RWPE1 (cell line): ENCODE measurements around the gene CEP170B.

Source experiments
- CTCF ChIA-PET: fragments of 350-600 bp; sonication (Branson Sonifier 250); formaldehyde crosslinking; extraction: SDS; loops from one replicate; lab custom pipeline; 2021; lab: Yijun Ruan, JAX
- POLR2A ChIA-PET: fragments of 400-600 bp; formaldehyde crosslinking; extraction: SDS; loops from one replicate; lab custom pipeline; 2020; ENCODE audit warnings: antibody characterized with exemption; ENCODE audit not compliant: low non-redundant PET; lab: Yijun Ruan, JAX
- DNase-seq: peaks from one replicate; pipeline ENCODE4 v3.0.0; 2012; ENCODE audit warnings: low spot score
- H3K27ac ChIP-seq: fragments of 450-650 bp; 2 replicates; pipeline ENCODE4 v1.5.1; 2017
- CTCF ChIP-seq: fragments of 450-650 bp; conservative IDR thresholded peaks from 2 replicates; pipeline ENCODE4 v1.5.1; 2017; ENCODE audit warnings: low read depth, mild to moderate bottlenecking

CEP170B gene

GRCh38 chr14:104923640-104924420 lies 58.8 kb downstream of the CEP170B start:
- no peak for TF ChIP-seq CTCF
- no peak overlapping the region for H3K27ac ChIP-seq
- ChIA-PET CTCF (interaction anchor here (0.5 to 0.6 kb wide), 3 partner anchors 8 to 89 kb away, joined by 3 read pairs; no protein-coding TSS in a partner anchor), POLR2A (no interaction called here)
- DNase-seq: no peak

- CTCF ChIA-PET: no interaction called here
- H3K27ac ChIP-seq: no peak within 1 kb of the TSS
- TF ChIP-seq CTCF: no peak
- DNase-seq: no peak
- POLR2A ChIA-PET: no interaction called here
Measured at GRCh38 chr14:104924421-104925213, 59.5 kb downstream of the CEP170B start, which contains the start of gene PLD4. TSS of gene PLD4 (plus strand) at chr14:104924879. CDS start at chr14:104927141, 2,262 bp downstream.

- H3K27ac ChIP-seq: no peak overlapping the region
- ChIA-PET POLR2A (no interaction called here), CTCF (no interaction called here)
- DNase-seq: no peak
- TF ChIP-seq CTCF: no peak
Measured at GRCh38 chr14:104925214-104925854, 60.3 kb downstream of the CEP170B start.

GRCh38 chr14:104925855-104926609 lies 61.0 kb downstream of the CEP170B start:
- no peak overlapping the region for H3K27ac ChIP-seq
- ChIA-PET CTCF (no interaction called here), POLR2A (no interaction called here)
- TF ChIP-seq CTCF: no peak
- DNase-seq: no peak

- TF ChIP-seq CTCF: no peak
- H3K27ac ChIP-seq: no peak overlapping the region
- DNase-seq: no peak
- ChIA-PET POLR2A (interaction anchor here (0.6 kb wide), 1 partner anchor 542 kb away, joined by 3 read pairs; no protein-coding TSS in a partner anchor), CTCF (no interaction called here)
Measured at GRCh38 chr14:104926619-104927431, 61.8 kb downstream of the CEP170B start.
